ENCODE data around the gene HAL. TPM values are rescaled to one million over a fixed set of nuclear protein-coding genes. Genes with fewer than 3 reads are reported as not detected.
A peak's percentile ranks its signal among the peaks of the same experiment; 100 is the strongest.

HAL gene
- total RNA-seq, 2 donors from 2014 or later = 0.52 TPM; not detected in 1

GRCh38 chr12:96028538-96028937 lies 32.4 kb upstream of the HAL start:
- peaks cover 0 to 10% of the 10 kb centered on the region in 2 donors for H3K36me3 ChIP-seq (replicated peaks in 1 of 2; ENCODE audit: insufficient read depth in 1 of 2, low read depth in 2 of 2)

DNA sequence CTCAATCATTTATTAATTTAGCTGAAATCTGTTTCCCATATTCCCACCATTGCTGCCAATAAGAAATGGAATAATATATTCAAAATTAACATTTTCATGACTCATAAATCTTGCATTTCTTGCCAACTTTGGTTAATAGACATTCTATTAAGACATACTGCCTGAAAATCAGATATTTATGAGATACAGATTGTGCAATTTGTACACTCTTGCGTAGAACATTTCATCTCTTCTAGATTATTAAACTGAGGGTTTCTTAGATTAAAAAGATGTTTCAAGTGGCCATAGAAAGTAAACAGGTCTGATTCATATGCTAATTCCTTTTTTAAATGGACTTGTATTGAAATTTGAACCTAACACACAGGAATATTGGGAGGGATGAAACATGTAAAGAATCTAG lies 30.2 kb upstream of the HAL start:
- Histone ChIP-seq H3K4me3 (no peak overlapping the region), H3K36me3 (replicated peaks in 1 of 2; ENCODE audit: insufficient read depth in 1 of 2, low read depth in 2 of 2) (peaks cover 0 to 15% of the 10 kb centered on the region in 2 donors), H3K27me3 (no peaks in the 10 kb centered on the region), H3K9me3 (no peaks in the 10 kb centered on the region), H3K27ac (no peak overlapping the region), H3K4me1 (no peaks in the 10 kb centered on the region)
- intact Hi-C loops (cut with DNase I) = no loop called here
- ATAC-seq = no peak
- TF ChIP-seq, protein P1, sequence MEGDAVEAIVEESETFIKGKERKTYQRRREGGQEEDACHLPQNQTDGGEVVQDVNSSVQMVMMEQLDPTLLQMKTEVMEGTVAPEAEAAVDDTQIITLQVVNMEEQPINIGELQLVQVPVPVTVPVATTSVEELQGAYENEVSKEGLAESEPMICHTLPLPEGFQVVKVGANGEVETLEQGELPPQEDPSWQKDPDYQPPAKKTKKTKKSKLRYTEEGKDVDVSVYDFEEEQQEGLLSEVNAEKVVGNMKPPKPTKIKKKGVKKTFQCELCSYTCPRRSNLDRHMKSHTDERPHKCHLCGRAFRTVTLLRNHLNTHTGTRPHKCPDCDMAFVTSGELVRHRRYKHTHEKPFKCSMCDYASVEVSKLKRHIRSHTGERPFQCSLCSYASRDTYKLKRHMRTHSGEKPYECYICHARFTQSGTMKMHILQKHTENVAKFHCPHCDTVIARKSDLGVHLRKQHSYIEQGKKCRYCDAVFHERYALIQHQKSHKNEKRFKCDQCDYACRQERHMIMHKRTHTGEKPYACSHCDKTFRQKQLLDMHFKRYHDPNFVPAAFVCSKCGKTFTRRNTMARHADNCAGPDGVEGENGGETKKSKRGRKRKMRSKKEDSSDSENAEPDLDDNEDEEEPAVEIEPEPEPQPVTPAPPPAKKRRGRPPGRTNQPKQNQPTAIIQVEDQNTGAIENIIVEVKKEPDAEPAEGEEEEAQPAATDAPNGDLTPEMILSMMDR (IDR thresholded peaks at IDR 0.05) = no peak
- no peak for TF ChIP-seq POLR2A (IDR thresholded peaks at IDR 0.05)
- DNase-seq = no peak
- 81 to 88% methylated on average over 1 of the region's 1 CpG for WGBS, 2 donors

More at GRCh38 chr12:96028538-96028937, 32.4 kb upstream of the HAL start:
- H3K27ac ChIP-seq = no peak overlapping the region
- no peaks in the 10 kb centered on the region for H3K9me3 ChIP-seq
- peaks cover 10% of the 10 kb centered on the region for H3K4me1 ChIP-seq
- WGBS, 2 donors = 43 to 46% methylated on average over 1 of the region's 1 CpG
- H3K4me3 ChIP-seq = no peak overlapping the region
- no peaks in the 10 kb centered on the region for H3K27me3 ChIP-seq
- ATAC-seq = no peak
- TF ChIP-seq, protein P1 (IDR thresholded peaks at IDR 0.05) = no peak
- TF ChIP-seq POLR2A (IDR thresholded peaks at IDR 0.05) = no peak
- intact Hi-C loops (cut with DNase I) = no loop called here
- no peak for DNase-seq

DNA sequence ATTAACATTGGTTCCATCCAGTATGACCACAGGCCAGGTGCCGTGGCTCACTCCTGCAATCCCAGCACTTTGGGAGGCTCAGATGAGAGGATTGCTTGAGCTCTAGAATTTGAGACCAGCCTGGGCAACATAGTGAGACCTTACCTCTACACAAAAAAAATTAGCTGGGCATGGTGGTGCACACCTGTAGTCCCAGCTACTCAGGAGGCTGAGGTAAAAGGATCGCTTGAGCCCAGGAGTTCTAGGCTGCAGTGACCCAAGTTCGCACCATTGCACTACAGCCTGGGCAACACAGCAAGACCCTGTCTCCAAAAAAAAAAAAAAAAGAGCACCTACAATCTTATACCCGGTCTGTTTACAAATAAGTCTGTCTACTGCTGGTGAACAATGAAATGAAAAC lies 29.4 kb upstream of the HAL start:
- ATAC-seq = no peak
- DNase-seq = no peak
- Histone ChIP-seq H3K9me3 (no peaks in the 10 kb centered on the region), H3K27ac (no peak overlapping the region), H3K4me1 (no peaks in the 10 kb centered on the region), H3K27me3 (no peaks in the 10 kb centered on the region), H3K4me3 (no peak overlapping the region), H3K36me3 (replicated peaks in 1 of 2; ENCODE audit: insufficient read depth in 1 of 2, low read depth in 2 of 2) (peaks cover 0 to 15% of the 10 kb centered on the region in 2 donors)
- 95 to 97% methylated on average over 4 of the region's 4 CpGs for WGBS, 2 donors
- intact Hi-C loops (cut with DNase I) = no loop called here
- TF ChIP-seq, protein P1 (IDR thresholded peaks at IDR 0.05) = no peak
- no peak for TF ChIP-seq POLR2A (IDR thresholded peaks at IDR 0.05)

- Histone ChIP-seq H3K4me3 (no peak overlapping the region), H3K9me3 (no peaks in the 10 kb centered on the region), H3K4me1 (no peaks in the 10 kb centered on the region), H3K27ac (no peak overlapping the region), H3K27me3 (no peaks in the 10 kb centered on the region), H3K36me3 (replicated peaks in 1 of 2; ENCODE audit: insufficient read depth in 1 of 2, low read depth in 2 of 2) (peaks cover 0 to 16% of the 10 kb centered on the region in 2 donors)
- TF ChIP-seq, protein P1 (IDR thresholded peaks at IDR 0.05) = no peak
- TF ChIP-seq POLR2A (IDR thresholded peaks at IDR 0.05) = no peak
- 73 to 88% methylated on average over 3 of the region's 3 CpGs for WGBS, 2 donors
- intact Hi-C loops (cut with DNase I) = no loop called here
- no peak for DNase-seq
- no peak for ATAC-seq
These were observed 24.3 kb upstream of the HAL start for GRCh38 chr12:96020314-96021003.

DNA sequence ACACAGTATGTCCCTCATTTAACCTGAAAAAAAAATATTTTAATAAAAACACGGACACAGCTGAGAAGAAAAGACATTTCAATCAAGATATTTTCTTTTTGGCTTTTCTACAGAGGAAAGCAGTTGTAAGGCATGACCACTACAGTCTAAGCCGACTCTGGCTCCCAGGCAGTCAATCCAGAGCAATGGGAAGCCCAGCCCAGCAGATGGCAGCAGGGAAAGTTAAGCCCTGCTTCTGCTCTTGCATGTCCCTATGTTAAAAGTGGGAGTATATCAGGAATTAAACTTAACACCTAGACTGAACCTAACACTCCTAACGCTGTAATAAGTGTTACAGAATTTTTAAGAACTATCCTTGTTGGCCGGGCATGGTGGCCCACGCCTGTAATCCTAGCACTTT lies 19.5 kb upstream of the HAL start:
- intact Hi-C loops (cut with DNase I) = no loop called here
- DNase-seq = peak in 2 of 4 donors; percentile 20 to 27

More for the DNA sequence above, 19.5 kb upstream of the HAL start:
- WGBS, 2 donors = 60 to 71% methylated on average over 5 of the region's 5 CpGs
- H3K36me3 ChIP-seq (replicated peaks in 1 of 2; ENCODE audit: insufficient read depth in 1 of 2, low read depth in 2 of 2) = peaks cover 9 to 30% of the 10 kb centered on the region in 2 donors
- H3K9me3 ChIP-seq = no peaks in the 10 kb centered on the region
- no peak overlapping the region for H3K27ac ChIP-seq
- no peaks in the 10 kb centered on the region for H3K27me3 ChIP-seq
- TF ChIP-seq, protein P1 (IDR thresholded peaks at IDR 0.05) = peak in 1 of 7 experiments; percentile 10
- TF ChIP-seq POLR2A (IDR thresholded peaks at IDR 0.05) = no peak
- no peak overlapping the region for H3K4me3 ChIP-seq
- no peaks in the 10 kb centered on the region for H3K4me1 ChIP-seq
- no peak for ATAC-seq
